Activated T-cell treated with anti-CD3 and anti-CD28 coated beads, Interleukin-2, amount 50 U/mL, for 4 hours (primary cell): ENCODE measurements around the gene PIP4K2C. TPM values are rescaled to one million over a fixed set of nuclear protein-coding genes. Genes with fewer than 3 reads are reported as not detected.
"Not testable (repeated sequence)": the region's sequence is repeated elsewhere in the genome, so short reads cannot be mapped to it uniquely, and the experiment has no call there.

ENCODE experiments used
- ATAC-seq, 2 donors: fragments of 200-7000 bp; cut with Tn5 transposase; one replicate each; pipeline ENCODE4 v1.10.0; 2021
- DNase-seq: peaks from one replicate; pipeline ENCODE4 v3.0.0-alpha.2; 2020
- H3K27me3 Mint-ChIP-seq: one replicate; pipeline ENCODE4 v1.8.0; 2021; ENCODE audit warnings: low read depth, mixed read lengths
- H3K36me3 Mint-ChIP-seq: one replicate; pipeline ENCODE4 v1.8.0; 2022; ENCODE audit warnings: mixed read lengths; ENCODE audit not compliant: insufficient read depth
- H3K4me1 Mint-ChIP-seq: one replicate; pipeline ENCODE4 v1.8.0; 2021; ENCODE audit warnings: low read depth, mixed read lengths
- H3K4me3 Mint-ChIP-seq: one replicate; pipeline ENCODE4 v1.8.0; 2021; ENCODE audit warnings: mild to moderate bottlenecking, moderate library complexity, mixed read lengths
- H3K9me3 Mint-ChIP-seq: one replicate; pipeline ENCODE4 v1.8.0; 2021; ENCODE audit warnings: mixed read lengths
- total RNA-seq, 3 donors: library from RNA; stranded (reverse); gene quantifications; one replicate each; pipeline ENCODE4 v1.2.1, GENCODE V29; 2021

Gene PIP4K2C
- total RNA-seq, 3 donors from 2014 or later, result 28.6 to 32.0 (median 29.1) TPM

GRCh38 chr12:57631566-57632072, 40.6 kb downstream of the PIP4K2C start:
- peak overlapping the region; percentile 37 for H3K4me3 Mint-ChIP-seq
- peaks cover 68% of the 10 kb centered on the region for H3K27me3 Mint-ChIP-seq
- no peaks in the 10 kb centered on the region for H3K9me3 Mint-ChIP-seq
- H3K36me3 Mint-ChIP-seq, result no peaks in the 10 kb centered on the region
- H3K4me1 Mint-ChIP-seq, result peaks cover 13% of the 10 kb centered on the region
- ATAC-seq (no peak), DNase-seq (no peak)

- ATAC-seq (peak; percentile 49 to 53), DNase-seq (no peak)
- Mint-ChIP-seq H3K4me1 (peaks cover 11% of the 10 kb centered on the region), H3K4me3 (peak overlapping the region; percentile 72), H3K27me3 (peaks cover 61% of the 10 kb centered on the region), H3K9me3 (no peaks in the 10 kb centered on the region), H3K36me3 (no peaks in the 10 kb centered on the region)
These were observed 41.3 kb downstream of the PIP4K2C start for GRCh38 chr12:57632073-57632957.

- ATAC-seq, result peak; percentile 88 to 90
- peak; percentile 63 for DNase-seq
- Mint-ChIP-seq H3K4me1 (peaks cover 10% of the 10 kb centered on the region), H3K4me3 (peak within 1 kb of the TSS; percentile 72), H3K36me3 (no peaks in the 10 kb centered on the region), H3K27me3 (peaks cover 52% of the 10 kb centered on the region), H3K9me3 (no peaks in the 10 kb centered on the region)
These were observed 42.2 kb downstream of the PIP4K2C start, which contains the start of gene B4GALNT1 for GRCh38 chr12:57632958-57633840. B4GALNT1 (minus strand) TSS chr12:57633201; CDS start chr12:57632132, 1,069 bp downstream.

GRCh38 chr12:57636731-57637130, 45.7 kb downstream of the PIP4K2C start:
- H3K4me3 Mint-ChIP-seq, H3K4me1 Mint-ChIP-seq, ATAC-seq, H3K36me3 Mint-ChIP-seq, DNase-seq, H3K9me3 Mint-ChIP-seq: not testable (repeated sequence)
- peaks cover 44% of the 10 kb centered on the region for H3K27me3 Mint-ChIP-seq

- no peak for DNase-seq
- H3K27me3 Mint-ChIP-seq, result peaks cover 44% of the 10 kb centered on the region
- no peak for ATAC-seq
- H3K36me3 Mint-ChIP-seq, result no peaks in the 10 kb centered on the region
- H3K4me3 Mint-ChIP-seq, result no peak overlapping the region
- H3K4me1 Mint-ChIP-seq, result peaks cover 6% of the 10 kb centered on the region
- H3K9me3 Mint-ChIP-seq, result no peaks in the 10 kb centered on the region
These were observed 46.4 kb downstream of the PIP4K2C start for GRCh38 chr12:57637364-57637763.

GRCh38 chr12:57638096-57638495, 47.1 kb downstream of the PIP4K2C start:
- no peak overlapping the region for H3K4me3 Mint-ChIP-seq
- no peaks in the 10 kb centered on the region for H3K9me3 Mint-ChIP-seq
- DNase-seq (no peak), ATAC-seq (no peak)
- no peaks in the 10 kb centered on the region for H3K36me3 Mint-ChIP-seq
- H3K27me3 Mint-ChIP-seq, result peaks cover 45% of the 10 kb centered on the region
- peaks cover 5% of the 10 kb centered on the region for H3K4me1 Mint-ChIP-seq

GRCh38 chr12:57640175-57641042, 49.4 kb downstream of the PIP4K2C start:
- peaks cover 28% of the 10 kb centered on the region for H3K27me3 Mint-ChIP-seq
- DNase-seq (no peak), ATAC-seq (no peak)
- H3K9me3 Mint-ChIP-seq, result no peaks in the 10 kb centered on the region
- no peak overlapping the region for H3K4me3 Mint-ChIP-seq
- H3K4me1 Mint-ChIP-seq, result no peaks in the 10 kb centered on the region
- H3K36me3 Mint-ChIP-seq, result no peaks in the 10 kb centered on the region

- no peak for DNase-seq
- Mint-ChIP-seq H3K9me3 (no peaks in the 10 kb centered on the region), H3K4me1 (no peaks in the 10 kb centered on the region), H3K27me3 (peaks cover 28% of the 10 kb centered on the region), H3K36me3 (no peaks in the 10 kb centered on the region), H3K4me3 (no peak overlapping the region)
- no peak for ATAC-seq
These were observed 50.9 kb downstream of the PIP4K2C start for GRCh38 chr12:57641699-57642442.

GRCh38 chr12:57645990-57646658, 55.1 kb downstream of the PIP4K2C start:
- DNase-seq, H3K36me3 Mint-ChIP-seq, H3K4me1 Mint-ChIP-seq, H3K4me3 Mint-ChIP-seq, H3K27me3 Mint-ChIP-seq, H3K9me3 Mint-ChIP-seq, ATAC-seq: not testable (repeated sequence)

GRCh38 chr12:57646659-57647049, 55.7 kb downstream of the PIP4K2C start:
- ATAC-seq, H3K27me3 Mint-ChIP-seq, H3K36me3 Mint-ChIP-seq, DNase-seq, H3K9me3 Mint-ChIP-seq, H3K4me1 Mint-ChIP-seq, H3K4me3 Mint-ChIP-seq: not testable (repeated sequence)
